Heart left ventricle (tissue), 13 donors: ENCODE data around the gene SPTLC3.

ENCODE experiments used
- POLR2A ChIP-seq, 2 donors: fragments of 450-650 bp; IDR thresholded peaks; one replicate each; pipeline ENCODE4 v1.6.1; 2017; ENCODE audit warnings: antibody characterized with exemption in 2 of 2, mild to moderate bottlenecking in 2 of 2, moderate library complexity in 2 of 2
- TF ChIP-seq, protein P1 (sequence below), 12 donors: fragments of 200-600 bp; sonication (generic) in 4 of 12; IDR thresholded peaks; one replicate each; pipeline versions ENCODE4 v1.5.0 to v1.8.0; 2018 to 2022; ENCODE audit warnings: antibody characterized with exemption in 12 of 12, mild to moderate bottlenecking in 5 of 12
- donor health status: ischemic (EF 13 %, LVEDD 7.1; RV severe dilation, severe dysfunction).
- donor health status: DM: no; HTN: yes; CAD: no.
- donor health status: DM: no; HTN: no; CAD: no.
- donor health status: ischemic (EF 25% LVEDD 6.9; RV normal size, moderate dysfunction).
- donor health status: ischemic (EF 25% LVEDD 5.7; RV mildly dilated, moderate dysfunction).
- donor health status: ischemic (EF 35%, LVEDD 5.7; RV mildly dilated, moderate dysfunction).
- donor health status: nonischemic (EF 11% LVEDD 7.7; RV severe dilation, severe dysfunction).
- donor health status: DM: yes; HTN: yes; CAD: no.
- donor health status: PGD.
- donor health status: ischemic (EF 29% LVEDD 5.4; RV normal size, mild dysfunction).
- donor health status: nonischemic (EF 23%, LVEDD 6.1; RV moderate dilation, normal function).

- TF ChIP-seq, protein P1, sequence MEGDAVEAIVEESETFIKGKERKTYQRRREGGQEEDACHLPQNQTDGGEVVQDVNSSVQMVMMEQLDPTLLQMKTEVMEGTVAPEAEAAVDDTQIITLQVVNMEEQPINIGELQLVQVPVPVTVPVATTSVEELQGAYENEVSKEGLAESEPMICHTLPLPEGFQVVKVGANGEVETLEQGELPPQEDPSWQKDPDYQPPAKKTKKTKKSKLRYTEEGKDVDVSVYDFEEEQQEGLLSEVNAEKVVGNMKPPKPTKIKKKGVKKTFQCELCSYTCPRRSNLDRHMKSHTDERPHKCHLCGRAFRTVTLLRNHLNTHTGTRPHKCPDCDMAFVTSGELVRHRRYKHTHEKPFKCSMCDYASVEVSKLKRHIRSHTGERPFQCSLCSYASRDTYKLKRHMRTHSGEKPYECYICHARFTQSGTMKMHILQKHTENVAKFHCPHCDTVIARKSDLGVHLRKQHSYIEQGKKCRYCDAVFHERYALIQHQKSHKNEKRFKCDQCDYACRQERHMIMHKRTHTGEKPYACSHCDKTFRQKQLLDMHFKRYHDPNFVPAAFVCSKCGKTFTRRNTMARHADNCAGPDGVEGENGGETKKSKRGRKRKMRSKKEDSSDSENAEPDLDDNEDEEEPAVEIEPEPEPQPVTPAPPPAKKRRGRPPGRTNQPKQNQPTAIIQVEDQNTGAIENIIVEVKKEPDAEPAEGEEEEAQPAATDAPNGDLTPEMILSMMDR (IDR thresholded peaks at IDR 0.05): no peak
- no peak for TF ChIP-seq POLR2A (IDR thresholded peaks at IDR 0.05)
These were observed 102.0 kb downstream of the SPTLC3 start for GRCh38 chr20:13110796-13111195.
